Epithelial cell of esophagus (primary cell): ENCODE measurements around the gene TPD52L3.

Source experiments
- DNase-seq: peaks from one replicate; pipeline ENCODE4 v3.0.0; 2010; ENCODE audit warnings: low read depth
- H3K4me3 ChIP-seq: 2 replicates; pipeline ENCODE4 v1.5.1; 2011; ENCODE audit warnings: mild to moderate bottlenecking, low read length, control low read depth
- CTCF ChIP-seq: IDR thresholded peaks from 2 replicates; pipeline ENCODE4 v1.5.1; 2011; ENCODE audit warnings: low read depth, mild to moderate bottlenecking, low read length, control low read depth, inconsistent platforms; ENCODE audit not compliant: insufficient read depth; ENCODE audit errors: missing control alignments

TPD52L3 gene

GRCh38 chr9:6330958-6331634, 2.9 kb downstream of the TPD52L3 start:
- TF ChIP-seq CTCF = no peak
- no peak for DNase-seq
- no peak overlapping the region for H3K4me3 ChIP-seq

- H3K4me3 ChIP-seq = no peak overlapping the region
- DNase-seq = no peak
- TF ChIP-seq CTCF = no peak
Measured at GRCh38 chr9:6334305-6334704, 6.1 kb downstream of the TPD52L3 start.

GRCh38 chr9:6348766-6349165, 20.6 kb downstream of the TPD52L3 start:
- no peak for DNase-seq
- TF ChIP-seq CTCF = no peak
- no peak overlapping the region for H3K4me3 ChIP-seq

- no peak for TF ChIP-seq CTCF
- DNase-seq = no peak
- H3K4me3 ChIP-seq = no peak overlapping the region
Measured at GRCh38 chr9:6351737-6352136, 23.6 kb downstream of the TPD52L3 start.

GRCh38 chr9:6354072-6354686, 26.0 kb downstream of the TPD52L3 start:
- DNase-seq = peak; percentile 69
- peak; percentile 79 for TF ChIP-seq CTCF
- H3K4me3 ChIP-seq = no peak overlapping the region

- H3K4me3 ChIP-seq = no peak overlapping the region
- DNase-seq = peak; percentile 77
- no peak for TF ChIP-seq CTCF
Measured at GRCh38 chr9:6355728-6356127, 27.6 kb downstream of the TPD52L3 start.

GRCh38 chr9:6356441-6356840, 28.3 kb downstream of the TPD52L3 start:
- TF ChIP-seq CTCF = no peak
- peak; percentile 87 for DNase-seq
- no peak overlapping the region for H3K4me3 ChIP-seq
